Measurements from ENCODE around the gene CCSER1. TPM values are rescaled to one million over a fixed set of nuclear protein-coding genes. Genes with fewer than 3 reads are reported as not detected.

The CCSER1 gene
- total and polyA plus RNA-seq, 10 donors = 1.3 to 30.4 (median 20.4) TPM

GRCh38 chr4:91233164-91233563 is 1106.0 kb downstream of the CCSER1 start:
- no peak for DNase-seq
- TF ChIP-seq, protein P1, sequence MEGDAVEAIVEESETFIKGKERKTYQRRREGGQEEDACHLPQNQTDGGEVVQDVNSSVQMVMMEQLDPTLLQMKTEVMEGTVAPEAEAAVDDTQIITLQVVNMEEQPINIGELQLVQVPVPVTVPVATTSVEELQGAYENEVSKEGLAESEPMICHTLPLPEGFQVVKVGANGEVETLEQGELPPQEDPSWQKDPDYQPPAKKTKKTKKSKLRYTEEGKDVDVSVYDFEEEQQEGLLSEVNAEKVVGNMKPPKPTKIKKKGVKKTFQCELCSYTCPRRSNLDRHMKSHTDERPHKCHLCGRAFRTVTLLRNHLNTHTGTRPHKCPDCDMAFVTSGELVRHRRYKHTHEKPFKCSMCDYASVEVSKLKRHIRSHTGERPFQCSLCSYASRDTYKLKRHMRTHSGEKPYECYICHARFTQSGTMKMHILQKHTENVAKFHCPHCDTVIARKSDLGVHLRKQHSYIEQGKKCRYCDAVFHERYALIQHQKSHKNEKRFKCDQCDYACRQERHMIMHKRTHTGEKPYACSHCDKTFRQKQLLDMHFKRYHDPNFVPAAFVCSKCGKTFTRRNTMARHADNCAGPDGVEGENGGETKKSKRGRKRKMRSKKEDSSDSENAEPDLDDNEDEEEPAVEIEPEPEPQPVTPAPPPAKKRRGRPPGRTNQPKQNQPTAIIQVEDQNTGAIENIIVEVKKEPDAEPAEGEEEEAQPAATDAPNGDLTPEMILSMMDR (IDR thresholded peaks at IDR 0.05 in 8 of 11, conservative IDR thresholded peaks at IDR 0.05 in 3 of 11) = no peak
- no peak for TF ChIP-seq POLR2A (IDR thresholded peaks at IDR 0.05)
- no peak for TF ChIP-seq POLR2AphosphoS5 (IDR thresholded peaks at IDR 0.05)
- no peaks in the 10 kb centered on the region for H3K4me1 ChIP-seq
- intact Hi-C loops (cut with DNase I; ENCODE audit: low total_unique reads) = no loop called here
- H3K9me3 ChIP-seq = peaks cover 0 to 3% (median 0%) of the 10 kb centered on the region in 8 donors
- no peaks in the 10 kb centered on the region for H3K36me3 ChIP-seq
- H3K27ac ChIP-seq = no peak overlapping the region
- H3K27me3 ChIP-seq (replicated peaks in 1 of 7) = no peaks in the 10 kb centered on the region
- no peak overlapping the region for H3K4me3 ChIP-seq
- WGBS, 5 donors = 57 to 75% (median 63%) methylated on average over 2 of the region's 2 CpGs

- no peak for DNase-seq
- H3K4me3 ChIP-seq = no peak overlapping the region
Observed at GRCh38 chr4:91243132-91243531, 1115.9 kb downstream of the CCSER1 start.

GRCh38 chr4:91256043-91256442 is 1128.8 kb downstream of the CCSER1 start:
- intact Hi-C loops (cut with DNase I; ENCODE audit: low total_unique reads) = no loop called here
- H3K36me3 ChIP-seq = no peaks in the 10 kb centered on the region
- H3K4me1 ChIP-seq = no peaks in the 10 kb centered on the region
- TF ChIP-seq POLR2AphosphoS5 (IDR thresholded peaks at IDR 0.05) (no peak), POLR2A (IDR thresholded peaks at IDR 0.05) (no peak)
- TF ChIP-seq, protein P1 (IDR thresholded peaks at IDR 0.05 in 8 of 11, conservative IDR thresholded peaks at IDR 0.05 in 3 of 11) = no peak
- no peak overlapping the region for H3K27ac ChIP-seq
- H3K4me3 ChIP-seq = no peak overlapping the region
- DNase-seq = no peak
- 87 to 93% (median 88%) methylated on average over 5 of the region's 5 CpGs for WGBS, 5 donors
- peaks cover 0 to 26% (median 15%) of the 10 kb centered on the region in 8 donors for H3K9me3 ChIP-seq
- no peaks in the 10 kb centered on the region for H3K27me3 ChIP-seq (replicated peaks in 1 of 7)

More at GRCh38 chr4:91243132-91243531, 1115.9 kb downstream of the CCSER1 start:
- TF ChIP-seq, protein P1 (IDR thresholded peaks at IDR 0.05 in 8 of 11, conservative IDR thresholded peaks at IDR 0.05 in 3 of 11) = no peak
- TF ChIP-seq POLR2A (IDR thresholded peaks at IDR 0.05) = no peak
- TF ChIP-seq POLR2AphosphoS5 (IDR thresholded peaks at IDR 0.05) = no peak
- Histone ChIP-seq H3K9me3 (peaks cover 0 to 39% (median 14%) of the 10 kb centered on the region in 8 donors), H3K27me3 (replicated peaks in 1 of 7) (no peaks in the 10 kb centered on the region), H3K27ac (no peak overlapping the region), H3K36me3 (no peaks in the 10 kb centered on the region), H3K4me1 (no peaks in the 10 kb centered on the region)
- intact Hi-C loops (cut with DNase I; ENCODE audit: low total_unique reads) = no loop called here
- WGBS, 5 donors = 57 to 83% (median 77%) methylated on average over 2 of the region's 2 CpGs

DNA sequence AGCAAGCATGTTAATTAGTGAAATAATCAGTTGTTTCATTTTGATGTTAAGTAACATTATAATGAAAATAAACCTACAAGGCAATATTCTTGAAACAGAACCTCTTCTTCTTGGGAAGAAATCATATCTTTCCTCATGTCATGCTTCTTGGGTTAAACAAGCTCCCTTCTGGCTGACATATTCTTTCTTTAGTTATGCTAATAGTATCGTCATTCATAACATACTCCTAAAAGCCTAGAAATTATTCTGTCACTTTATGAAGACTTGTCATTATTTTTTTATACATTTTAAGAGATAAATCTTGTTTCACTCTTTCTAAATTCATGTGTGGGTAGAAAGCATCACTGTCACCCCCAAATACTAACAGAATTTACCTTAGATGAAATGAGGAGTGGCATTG is 1129.6 kb downstream of the CCSER1 start:
- intact Hi-C loops (cut with DNase I; ENCODE audit: low total_unique reads) = no loop called here
- 82 to 91% (median 90%) methylated on average over 1 of the region's 1 CpG for WGBS, 5 donors
- H3K4me1 ChIP-seq = no peaks in the 10 kb centered on the region

More for the DNA sequence above, 1129.6 kb downstream of the CCSER1 start:
- TF ChIP-seq, protein P1 (IDR thresholded peaks at IDR 0.05 in 8 of 11, conservative IDR thresholded peaks at IDR 0.05 in 3 of 11) = no peak
- TF ChIP-seq POLR2AphosphoS5 (IDR thresholded peaks at IDR 0.05) = no peak
- no peak for TF ChIP-seq POLR2A (IDR thresholded peaks at IDR 0.05)
- Histone ChIP-seq H3K4me3 (no peak overlapping the region), H3K9me3 (peaks cover 0 to 22% (median 15%) of the 10 kb centered on the region in 8 donors), H3K27ac (no peak overlapping the region), H3K27me3 (replicated peaks in 1 of 7) (no peaks in the 10 kb centered on the region), H3K36me3 (no peaks in the 10 kb centered on the region)
- DNase-seq = no peak
